GM12873 (cell line): ENCODE measurements around the gene SLC22A3.

Experiments used
- CTCF ChIP-seq: IDR thresholded peaks from 2 replicates; pipeline ENCODE4 v1.5.1; 2012; ENCODE audit warnings: low read depth, mild to moderate bottlenecking, moderate library complexity, low read length, control low read depth; ENCODE audit not compliant: insufficient read depth; ENCODE audit errors: missing control alignments

SLC22A3 gene

GRCh38 chr6:160337301-160337700 is 10.9 kb upstream of the SLC22A3 start:
- TF ChIP-seq CTCF: no peak

GRCh38 chr6:160337991-160338390 is 10.2 kb upstream of the SLC22A3 start:
- no peak for TF ChIP-seq CTCF

- TF ChIP-seq CTCF: no peak
These were observed 5.0 kb upstream of the SLC22A3 start for GRCh38 chr6:160343144-160343543.

- TF ChIP-seq CTCF: no peak
These were observed 3.9 kb upstream of the SLC22A3 start for GRCh38 chr6:160344271-160344670.

GRCh38 chr6:160347259-160348222 is 637 bp upstream of the SLC22A3 start:
- no peak for TF ChIP-seq CTCF

- no peak for TF ChIP-seq CTCF
These were observed 853 bp downstream of the SLC22A3 start for GRCh38 chr6:160349020-160349441.

- TF ChIP-seq CTCF: no peak
These were observed 1.7 kb downstream of the SLC22A3 start for GRCh38 chr6:160349814-160350350.
